TTC549 (cell line): Measurements from ENCODE around the gene ELMO1.

ENCODE experiments used
- FAIRE-seq: peaks from 2 replicates; lab custom pipeline; 2012; peaks lifted over from hg19 to GRCh38; lab: Jason Lieb, UNC

ELMO1 gene

GRCh38 chr7:36871355-36871738 is 577.3 kb downstream of the ELMO1 start:
- FAIRE-seq: no peak

- no peak for FAIRE-seq
These were observed 577.9 kb downstream of the ELMO1 start for GRCh38 chr7:36870625-36871354.

GRCh38 chr7:36868727-36869411 is 579.8 kb downstream of the ELMO1 start:
- no peak for FAIRE-seq

GRCh38 chr7:36865019-36865418 is 583.6 kb downstream of the ELMO1 start:
- FAIRE-seq: no peak

- FAIRE-seq: no peak
These were observed 584.6 kb downstream of the ELMO1 start for GRCh38 chr7:36863901-36864701.

GRCh38 chr7:36862771-36863261 is 585.8 kb downstream of the ELMO1 start:
- no peak for FAIRE-seq

- FAIRE-seq: no peak
These were observed 587.0 kb downstream of the ELMO1 start for GRCh38 chr7:36861656-36862055.

- no peak for FAIRE-seq
These were observed 588.0 kb downstream of the ELMO1 start for GRCh38 chr7:36860681-36861080.

GRCh38 chr7:36855330-36855729 is 593.3 kb downstream of the ELMO1 start:
- no peak for FAIRE-seq

GRCh38 chr7:36854652-36855051 is 594.0 kb downstream of the ELMO1 start:
- no peak for FAIRE-seq

GRCh38 chr7:36852931-36853330 is 595.7 kb downstream of the ELMO1 start:
- FAIRE-seq: no peak

GRCh38 chr7:36852017-36852416 is 596.6 kb downstream of the ELMO1 start:
- no peak for FAIRE-seq

GRCh38 chr7:36851382-36851781 is 597.3 kb downstream of the ELMO1 start:
- no peak for FAIRE-seq

- FAIRE-seq: no peak
These were observed 600.7 kb downstream of the ELMO1 start for GRCh38 chr7:36847946-36848345.

- FAIRE-seq: no peak
These were observed 604.3 kb downstream of the ELMO1 start for GRCh38 chr7:36844374-36844773.

GRCh38 chr7:36840904-36841303 is 607.8 kb downstream of the ELMO1 start:
- no peak for FAIRE-seq

- no peak for FAIRE-seq
These were observed 609.9 kb downstream of the ELMO1 start for GRCh38 chr7:36838616-36839225.

GRCh38 chr7:36831049-36831448 is 617.6 kb downstream of the ELMO1 start:
- FAIRE-seq: no peak

GRCh38 chr7:36827726-36828703 is 620.6 kb downstream of the ELMO1 start:
- no peak for FAIRE-seq

- FAIRE-seq: no peak
These were observed 623.2 kb downstream of the ELMO1 start for GRCh38 chr7:36825501-36825900.

- no peak for FAIRE-seq
These were observed 625.3 kb downstream of the ELMO1 start for GRCh38 chr7:36823353-36823752.
